Adrenal gland (tissue), 19 donors: Measurements from ENCODE around the gene CCDC177. TPM values are rescaled to one million over a fixed set of nuclear protein-coding genes. Genes with fewer than 3 reads are reported as not detected.

ENCODE experiments used
- DNase-seq, 7 donors: peaks; one replicate each; pipeline ENCODE4 v3.0.0-alpha.2; 2019 to 2020
- H3K27ac ChIP-seq, 5 donors: fragments of 200-600 bp; sonication (generic) in 4 of 5; 1 replicate in 3 of 5; 2 replicates in 2 of 5; pipeline versions ENCODE4 v1.5.1 to v1.8.0; 2016 to 2020; ENCODE audit warnings: mild to moderate bottlenecking in 1 of 5
- H3K27me3 ChIP-seq: fragments of 200-600 bp; 2 replicates; pipeline ENCODE4 v1.8.0; 2021
- H3K36me3 ChIP-seq, 2 donors: fragments of 200-600 bp; replicated peaks in 1 of 2; 1 replicate in 1 of 2; 2 replicates in 1 of 2; pipeline versions ENCODE4 v1.5.1 to v1.8.0; 2018 to 2022
- H3K4me1 ChIP-seq, 2 donors: fragments of 200-600 bp; replicated peaks in 1 of 2; 1 replicate in 1 of 2; 2 replicates in 1 of 2; pipeline versions ENCODE4 v1.5.1 to v1.8.0; 2018 to 2021
- H3K4me3 ChIP-seq, 4 donors: fragments of 200-600 bp; sonication (generic) in 3 of 4; one replicate each; pipeline ENCODE4 v1.5.1; 2016 to 2018
- H3K9me3 ChIP-seq, 3 donors: fragments of 200-600 bp; sonication (generic) in 1 of 3; replicated peaks in 1 of 3; 1 replicate in 2 of 3; 2 replicates in 1 of 3; pipeline versions ENCODE4 v1.5.1 to v1.8.0; 2016 to 2021
- POLR2A ChIP-seq, 2 donors: fragments of 450-650 bp; IDR thresholded peaks; one replicate each; pipeline ENCODE4 v1.6.1; 2017; ENCODE audit warnings: antibody characterized with exemption in 2 of 2, mild to moderate bottlenecking in 2 of 2, moderate library complexity in 1 of 2
- WGBS, 4 donors: extraction: QIAGEN DNeasy Blood & Tissue Kit in 2 of 4; methylation state at CpG; one replicate each; pipeline versions ENCODE4 v1.1.5 to v1.1.7; 2013 to 2017; 5-methylcytosine and 5-hydroxymethylcytosine counted together
- intact Hi-C, 2 donors: fragments of 100-400 bp; cut with DNase I; formaldehyde crosslinking; loops; one replicate each; pipeline versions ENCODE4 v1.14.1 to v1.15.0; 2022 to 2023
- long read RNA-seq, 10 donors: library from polyadenylated mRNA in 3 of 10; unstranded in 2 of 10; stranded (forward) in 1 of 10; transcript quantifications; one replicate each; pipeline ENCODE4 v2.0.0 and lab custom pipeline, GENCODE V29; 2021 to 2026
- polyA plus RNA-seq, 3 donors: library from polyadenylated mRNA; stranded (reverse); fragments of 200-250 nt in 2 of 3; fragments of 350-450 nt in 1 of 3; fragmentation: Illumina TruSeq in 1 of 3; extraction: RNeasy Lipid Tissue Mini Kit (QIAGEN cat#74804) in 1 of 3; gene quantifications; one replicate each; pipeline ENCODE4 v1.2.3, GENCODE V29; 2013 to 2014
- total RNA-seq, 9 donors: library from RNA; depleted of rRNA in 4 of 9; stranded (reverse); fragments of >200 nt in 4 of 9; fragments of 120-200 nt in 1 of 9; fragmentation: NEBNext Ultra II Directional in 1 of 9; extraction: Animal tissue kit (Norgen Biotek cat#: 25700) in 1 of 9; gene quantifications; one replicate each; pipeline versions ENCODE4 v1.1.0 to v1.2.4, GENCODE V29; 2013 to 2023
- TF ChIP-seq, protein P1 (sequence below), 6 experiments: fragments of 450-650 bp in 4 of 6; fragments of 200-600 bp in 2 of 6; sonication (generic) in 1 of 6; IDR thresholded peaks; 1 replicate in 5 of 6; 2 replicates in 1 of 6; pipeline versions ENCODE4 v1.5.1 to v1.8.0; 2016 to 2021; ENCODE audit warnings: antibody characterized with exemption in 6 of 6, mild to moderate bottlenecking in 2 of 6, moderate library complexity in 1 of 6
- donor health status: healthy with polysubstance abuse.
- donor health status: Bipolar disorder and iron deficiency.
- donor health status: DM: yes; HTN: yes; CAD: no.
- donor health status: DM: no; HTN: no; CAD: no.
- donor health status: DM: no; HTN: no; CAD: no.
- donor health status: DM: yes; HTN: yes; CAD: no.

Gene CCDC177
- total RNA-seq (under 1 TPM in 7 of 9 donors, not detected in 2; 0.04 to 0.61 (median 0.30) TPM), polyA plus RNA-seq (under 1 TPM in 2 of 3 donors, not detected in 1; 0.07 to 0.40 TPM)
- long read RNA-seq, donor 1 = 0 reads
- long read RNA-seq, donor 2 = 0 reads
- long read RNA-seq, donor 3 = 0 reads
- long read RNA-seq, donor 4 = 0 reads
- long read RNA-seq, donor 5 = 0 reads
- long read RNA-seq, donor 6, partial matches to known transcripts = 0 of 1 reads
- long read RNA-seq, donor 6, other reads (novel, unspliced or antisense) = 1 of 1 reads
- long read RNA-seq, donor 7 = 0 reads
- long read RNA-seq, donor 8 = 0 reads
- long read RNA-seq, donor 9 = 0 reads
- long read RNA-seq, donor 10 = 0 reads

DNA sequence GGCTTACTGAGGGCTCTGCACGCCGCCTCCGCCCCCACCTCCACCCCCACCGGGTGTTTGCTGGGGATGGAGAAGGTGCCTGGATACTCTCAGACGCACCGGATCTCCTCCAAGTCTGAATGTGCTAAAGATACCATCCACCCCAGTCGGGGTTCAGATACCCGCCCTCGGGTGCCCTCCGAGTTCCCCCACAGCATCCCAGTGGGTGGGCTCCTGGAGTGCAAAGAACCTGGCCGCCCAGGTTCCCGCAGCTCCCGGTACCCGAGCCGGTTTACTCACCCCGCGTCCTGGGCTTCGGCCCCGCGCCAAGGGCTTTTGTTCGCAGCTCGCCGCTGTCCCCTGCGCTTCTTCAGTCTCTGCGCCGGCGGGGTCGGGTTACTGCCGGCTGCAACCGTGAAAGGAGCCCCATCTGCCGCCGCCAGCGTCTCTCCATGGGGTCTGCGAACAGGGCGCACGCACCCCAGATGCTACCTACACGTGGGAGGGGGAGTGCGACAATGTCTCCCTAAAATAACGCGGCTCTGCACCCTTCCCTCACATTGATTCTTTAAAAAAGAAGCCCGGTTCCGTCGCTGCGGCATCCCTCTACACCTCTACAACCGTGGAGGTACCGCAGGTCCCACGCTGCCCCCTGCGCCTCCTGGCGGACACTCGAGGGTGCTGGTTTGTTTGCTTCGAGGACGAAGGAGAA, at the start of gene CCDC177:
Gene CCDC177, minus strand, starts transcription at position 609 of the 691 bp plus-strand sequence. CDS start 1,249 bp downstream, outside the sequence.
- DNase-seq = peak; percentile 30 to 82 (median 62)
- 1% methylated on average over 17 to 52 of the region's 52 CpGs for WGBS, 4 donors
- Histone ChIP-seq H3K36me3 (no peaks in the 10 kb centered on the region), H3K4me3 (peak within 1 kb of the TSS in 1 of 4 donors; percentile 13), H3K4me1 (peaks cover 5 to 28% of the 10 kb centered on the region in 2 donors), H3K27me3 (peaks cover 63% of the 10 kb centered on the region), H3K9me3 (no peaks in the 10 kb centered on the region), H3K27ac (no peak within 1 kb of the TSS)
- intact Hi-C loops = loop anchor here in 1 of 2 donors (5.0 kb wide), 1 partner anchor 37 kb away; no protein-coding TSS in a partner anchor
- TF ChIP-seq, protein P1, sequence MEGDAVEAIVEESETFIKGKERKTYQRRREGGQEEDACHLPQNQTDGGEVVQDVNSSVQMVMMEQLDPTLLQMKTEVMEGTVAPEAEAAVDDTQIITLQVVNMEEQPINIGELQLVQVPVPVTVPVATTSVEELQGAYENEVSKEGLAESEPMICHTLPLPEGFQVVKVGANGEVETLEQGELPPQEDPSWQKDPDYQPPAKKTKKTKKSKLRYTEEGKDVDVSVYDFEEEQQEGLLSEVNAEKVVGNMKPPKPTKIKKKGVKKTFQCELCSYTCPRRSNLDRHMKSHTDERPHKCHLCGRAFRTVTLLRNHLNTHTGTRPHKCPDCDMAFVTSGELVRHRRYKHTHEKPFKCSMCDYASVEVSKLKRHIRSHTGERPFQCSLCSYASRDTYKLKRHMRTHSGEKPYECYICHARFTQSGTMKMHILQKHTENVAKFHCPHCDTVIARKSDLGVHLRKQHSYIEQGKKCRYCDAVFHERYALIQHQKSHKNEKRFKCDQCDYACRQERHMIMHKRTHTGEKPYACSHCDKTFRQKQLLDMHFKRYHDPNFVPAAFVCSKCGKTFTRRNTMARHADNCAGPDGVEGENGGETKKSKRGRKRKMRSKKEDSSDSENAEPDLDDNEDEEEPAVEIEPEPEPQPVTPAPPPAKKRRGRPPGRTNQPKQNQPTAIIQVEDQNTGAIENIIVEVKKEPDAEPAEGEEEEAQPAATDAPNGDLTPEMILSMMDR (IDR thresholded peaks at IDR 0.05) = peak; percentile 74 to 89 (median 84)
- TF ChIP-seq POLR2A (IDR thresholded peaks at IDR 0.05) = no peak

DNA sequence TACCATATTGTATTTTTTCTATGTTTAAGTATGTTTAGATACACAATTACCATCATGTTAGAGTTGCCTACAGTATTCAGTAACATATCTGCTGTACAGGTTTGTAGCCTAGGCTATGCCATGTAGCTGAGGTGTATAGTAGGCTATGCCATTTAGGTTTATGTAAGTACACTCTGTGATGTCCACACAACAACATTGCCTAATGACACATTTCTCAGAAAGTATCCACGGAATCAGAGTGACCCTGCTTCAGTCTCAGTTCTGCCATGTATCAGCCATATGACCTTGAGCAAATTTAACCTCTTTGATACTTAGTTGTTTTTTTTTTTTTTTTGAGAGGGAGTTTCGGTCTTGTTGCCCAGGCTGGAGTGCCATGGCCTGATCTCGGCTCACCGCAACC, 49.5 kb upstream of the CCDC177 start:
- intact Hi-C loops = no loop called here
- H3K36me3 ChIP-seq = no peaks in the 10 kb centered on the region
- H3K9me3 ChIP-seq = no peaks in the 10 kb centered on the region
- H3K27me3 ChIP-seq = no peaks in the 10 kb centered on the region
- TF ChIP-seq POLR2A (IDR thresholded peaks at IDR 0.05) = no peak
- peak in 1 of 7 donors; percentile 43 for DNase-seq
- 56 to 57% (median 56%) methylated on average over 4 of the region's 4 CpGs for WGBS, 4 donors
- H3K4me1 ChIP-seq = peaks cover 23 to 87% of the 10 kb centered on the region in 2 donors
- no peak overlapping the region for H3K4me3 ChIP-seq
- H3K27ac ChIP-seq = peak overlapping the region in 3 of 5 donors; percentile 38 to 77 (median 39)

DNA sequence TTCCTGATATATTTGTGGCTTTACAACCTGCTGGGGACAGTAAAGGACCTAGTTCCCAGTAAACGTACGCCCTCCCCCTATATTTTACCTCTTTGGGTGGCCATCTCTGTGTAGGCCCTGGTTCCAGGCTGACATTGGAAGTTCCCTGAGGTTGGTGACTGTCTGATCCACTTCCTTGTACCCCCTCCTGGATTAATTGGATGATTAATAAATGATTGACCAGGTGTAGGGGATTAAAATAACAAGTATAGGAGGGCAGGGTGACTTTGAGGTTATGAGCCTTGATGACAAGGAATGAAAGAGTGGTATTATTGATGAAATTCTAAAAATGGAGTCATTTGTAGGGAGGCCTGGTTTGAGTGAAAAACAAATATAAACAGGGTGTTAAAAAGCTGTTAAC, 46.3 kb upstream of the CCDC177 start:
- DNase-seq = no peak
- no peaks in the 10 kb centered on the region for H3K27me3 ChIP-seq
- H3K36me3 ChIP-seq = no peaks in the 10 kb centered on the region
- peaks cover 46 to 100% of the 10 kb centered on the region in 2 donors for H3K4me1 ChIP-seq
- WGBS, 4 donors = 78 to 96% (median 84%) methylated on average over 2 of the region's 2 CpGs
- TF ChIP-seq, protein P1 (IDR thresholded peaks at IDR 0.05) = no peak
- TF ChIP-seq POLR2A (IDR thresholded peaks at IDR 0.05) = no peak
- H3K27ac ChIP-seq = peak overlapping the region in 2 of 5 donors; percentile 8 to 97
- no peaks in the 10 kb centered on the region for H3K9me3 ChIP-seq
- intact Hi-C loops = no loop called here
- no peak overlapping the region for H3K4me3 ChIP-seq

DNA sequence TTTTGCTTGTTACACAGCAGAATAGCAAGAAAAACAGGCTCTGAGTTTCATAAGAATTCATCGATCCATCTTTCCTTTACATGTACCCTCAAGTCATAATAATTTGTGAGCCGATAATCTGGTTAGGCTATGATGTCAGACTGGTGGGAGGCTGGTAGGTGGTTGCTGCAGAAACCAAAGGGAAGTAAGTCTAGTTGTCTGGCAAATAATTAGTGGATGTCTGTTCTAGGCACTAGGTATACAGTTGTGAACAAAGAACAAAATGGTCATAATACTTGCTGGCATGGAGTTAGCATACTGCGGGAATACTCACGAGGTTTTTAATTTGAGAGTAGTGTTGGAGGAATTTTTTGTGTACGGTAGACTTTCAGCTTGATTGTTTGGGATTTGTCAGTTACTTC, 45.5 kb upstream of the CCDC177 start:
- Histone ChIP-seq H3K36me3 (no peaks in the 10 kb centered on the region), H3K27me3 (no peaks in the 10 kb centered on the region), H3K9me3 (no peaks in the 10 kb centered on the region), H3K4me3 (no peak overlapping the region), H3K27ac (peak overlapping the region in 3 of 5 donors; percentile 39 to 97 (median 45)), H3K4me1 (peaks cover 50 to 100% of the 10 kb centered on the region in 2 donors)
- intact Hi-C loops = no loop called here
- no peak for DNase-seq
- WGBS, 4 donors = 71 to 82% (median 75%) methylated on average over 5 of the region's 5 CpGs
- no peak for TF ChIP-seq POLR2A (IDR thresholded peaks at IDR 0.05)
- TF ChIP-seq, protein P1 (IDR thresholded peaks at IDR 0.05) = no peak
